Astrocyte (in vitro differentiated cells and primary cell): Measurements from ENCODE around the gene VLDLR. TPM values are rescaled to one million over a fixed set of nuclear protein-coding genes. Genes with fewer than 3 reads are reported as not detected.

Experiments
- DNase-seq: peaks from one replicate; pipeline ENCODE4 v3.0.0-alpha.2; 2010; ENCODE audit warnings: low read depth
- FAIRE-seq: peaks from 2 replicates; lab custom pipeline; 2011; peaks lifted over from hg19 to GRCh38; lab: Jason Lieb, UNC
- H2AFZ ChIP-seq: 2 replicates; pipeline ENCODE4 v1.6.0; 2012; ENCODE audit warnings: low read depth, low read length, inconsistent platforms
- H3K27ac ChIP-seq: 2 replicates; pipeline ENCODE4 v1.5.1; 2011; ENCODE audit warnings: low read depth, low read length, inconsistent platforms
- H3K27me3 ChIP-seq: 2 replicates; pipeline ENCODE4 v1.6.0; 2011; ENCODE audit warnings: low read length, inconsistent platforms; ENCODE audit not compliant: insufficient read depth
- H3K36me3 ChIP-seq: 2 replicates; pipeline ENCODE4 v1.5.1; 2011; ENCODE audit warnings: low read length, inconsistent platforms; ENCODE audit not compliant: insufficient read depth
- H3K4me1 ChIP-seq: 2 replicates; pipeline ENCODE4 v1.5.1; 2011; ENCODE audit warnings: low read length, inconsistent platforms; ENCODE audit not compliant: insufficient read depth
- H3K4me2 ChIP-seq: 2 replicates; pipeline ENCODE4 v1.6.0; 2012; ENCODE audit warnings: low read length, inconsistent platforms
- H3K4me3 ChIP-seq: 2 replicates; pipeline ENCODE4 v1.5.1; 2011; ENCODE audit warnings: low read depth, mild to moderate bottlenecking, low read length, inconsistent platforms; ENCODE audit not compliant: insufficient read depth
- H3K79me2 ChIP-seq: 2 replicates; pipeline ENCODE4 v1.6.0; 2012; ENCODE audit warnings: mild to moderate bottlenecking, low read length, inconsistent platforms; ENCODE audit not compliant: insufficient read depth
- H3K9ac ChIP-seq: 2 replicates; pipeline ENCODE4 v1.6.0; 2012; ENCODE audit warnings: mild to moderate bottlenecking, low read length, inconsistent platforms
- H3K9me3 ChIP-seq: 2 replicates; pipeline ENCODE4 v1.5.1; 2012; ENCODE audit warnings: low read depth, mild to moderate bottlenecking, low read length, inconsistent platforms; ENCODE audit not compliant: insufficient read depth
- H4K20me1 ChIP-seq: 2 replicates; pipeline ENCODE4 v1.6.0; 2012; ENCODE audit warnings: low read length, inconsistent platforms; ENCODE audit not compliant: insufficient read depth
- H3K27ac Mint-ChIP-seq: one replicate; pipeline ENCODE4 v1.8.0; 2021; ENCODE audit warnings: mild to moderate bottlenecking, mixed read lengths; ENCODE audit not compliant: unreplicated experiment
- H3K27me3 Mint-ChIP-seq: one replicate; pipeline ENCODE4 v1.8.0; 2021; ENCODE audit warnings: low read depth, mixed read lengths; ENCODE audit not compliant: unreplicated experiment
- H3K36me3 Mint-ChIP-seq: one replicate; pipeline ENCODE4 v1.8.0; 2021; ENCODE audit warnings: low read depth, mixed read lengths; ENCODE audit not compliant: unreplicated experiment
- H3K4me1 Mint-ChIP-seq: one replicate; pipeline ENCODE4 v1.8.0; 2021; ENCODE audit warnings: low read depth, mixed read lengths; ENCODE audit not compliant: unreplicated experiment
- H3K4me3 Mint-ChIP-seq: one replicate; pipeline ENCODE4 v1.8.0; 2021; ENCODE audit warnings: mild to moderate bottlenecking, moderate library complexity, mixed read lengths; ENCODE audit not compliant: unreplicated experiment
- H3K9me3 Mint-ChIP-seq: one replicate; pipeline ENCODE4 v1.8.0; 2021; ENCODE audit warnings: mild to moderate bottlenecking, mixed read lengths; ENCODE audit not compliant: unreplicated experiment
- CTCF ChIP-seq: IDR thresholded peaks from 2 replicates; pipeline ENCODE4 v1.5.1; 2011; ENCODE audit warnings: low read depth, mild to moderate bottlenecking, inconsistent platforms, low read length, moderate library complexity; ENCODE audit not compliant: insufficient read depth
- EZH2 ChIP-seq: IDR thresholded peaks from 2 replicates; pipeline ENCODE4 v1.6.1; 2012; ENCODE audit warnings: mild to moderate bottlenecking, low read length, inconsistent platforms; ENCODE audit not compliant: insufficient read depth
- total RNA-seq: library from RNA; stranded (reverse); gene quantifications from 2 replicates; pipeline ENCODE4 v1.2.1, GENCODE V29; 2021

VLDLR gene
- total RNA-seq, 1 donor from 2014 or later, result 63.2 TPM

GRCh38 chr9:2623288-2624050 lies 1.9 kb downstream of the VLDLR start:
- Histone ChIP-seq H3K27ac (no peak overlapping the region), H2AFZ (peak overlapping the region; percentile 91), H3K27me3 (peaks cover 28% of the 10 kb centered on the region), H3K4me3 (peak overlapping the region; percentile 60), H3K4me2 (peak overlapping the region; percentile 90), H4K20me1 (no peaks in the 10 kb centered on the region), H3K4me1 (peaks cover 8% of the 10 kb centered on the region), H3K9me3 (no peaks in the 10 kb centered on the region), H3K36me3 (no peaks in the 10 kb centered on the region), H3K79me2 (peaks cover 3% of the 10 kb centered on the region), H3K9ac (peak overlapping the region; percentile 75)
- no peaks in the 10 kb centered on the region for H3K9me3 Mint-ChIP-seq
- peaks cover 6% of the 10 kb centered on the region for H3K27me3 Mint-ChIP-seq
- FAIRE-seq (no peak), DNase-seq (peak; percentile 25)
- peak overlapping the region; percentile 78 for H3K27ac Mint-ChIP-seq
- peaks cover 7% of the 10 kb centered on the region for H3K36me3 Mint-ChIP-seq
- peak overlapping the region; percentile 95 for H3K4me3 Mint-ChIP-seq
- H3K4me1 Mint-ChIP-seq, result peaks cover 20% of the 10 kb centered on the region
- TF ChIP-seq CTCF, result no peak
- TF ChIP-seq EZH2, result peak; percentile 16

GRCh38 chr9:2624051-2624682 lies 2.6 kb downstream of the VLDLR start:
- H2AFZ ChIP-seq, result no peak overlapping the region
- peaks cover 8% of the 10 kb centered on the region for H3K4me1 ChIP-seq
- no peak overlapping the region for H3K9ac ChIP-seq
- no peaks in the 10 kb centered on the region for H3K36me3 ChIP-seq
- Mint-ChIP-seq H3K4me3 (peak overlapping the region; percentile 95), H3K27me3 (peaks cover 4% of the 10 kb centered on the region), H3K4me1 (peaks cover 20% of the 10 kb centered on the region), H3K27ac (peak overlapping the region; percentile 42), H3K36me3 (peaks cover 7% of the 10 kb centered on the region), H3K9me3 (no peaks in the 10 kb centered on the region)
- H3K4me2 ChIP-seq, result peak overlapping the region; percentile 90
- FAIRE-seq (no peak), DNase-seq (no peak)
- no peaks in the 10 kb centered on the region for H3K9me3 ChIP-seq
- TF ChIP-seq EZH2 (no peak), CTCF (no peak)
- no peak overlapping the region for H3K27ac ChIP-seq
- peaks cover 23% of the 10 kb centered on the region for H3K27me3 ChIP-seq
- H3K79me2 ChIP-seq, result peaks cover 3% of the 10 kb centered on the region
- no peak overlapping the region for H3K4me3 ChIP-seq
- no peaks in the 10 kb centered on the region for H4K20me1 ChIP-seq
